Liver (tissue), 3 donors: ENCODE measurements around the gene DRD5.

Experiments
- CTCF ChIP-seq: fragments of 150-350 bp; IDR thresholded peaks from 2 replicates; pipeline ENCODE4 v1.5.1; 2017; ENCODE audit warnings: improper control_type of control experiment, low read depth, low read length; ENCODE audit not compliant: missing input control
- RAD21 ChIP-seq, 2 donors: IDR thresholded peaks; 2 replicates each; pipeline ENCODE4 v1.6.1; 2016; ENCODE audit warnings: antibody characterized with exemption in 2 of 2, mild to moderate bottlenecking in 2 of 2
- REST ChIP-seq: IDR thresholded peaks from 2 replicates; pipeline ENCODE4 v1.6.1; 2016; ENCODE audit warnings: antibody characterized with exemption, mild to moderate bottlenecking
- RXRA ChIP-seq, 2 donors: IDR thresholded peaks; 2 replicates each; pipeline ENCODE4 v1.6.1; 2017 to 2018; ENCODE audit warnings: antibody characterized with exemption in 2 of 2, mild to moderate bottlenecking in 1 of 2
- SP1 ChIP-seq: IDR thresholded peaks from 2 replicates; pipeline ENCODE4 v1.6.1; 2018; ENCODE audit warnings: antibody characterized with exemption, mild to moderate bottlenecking
- YY1 ChIP-seq: IDR thresholded peaks from 2 replicates; pipeline ENCODE4 v1.6.1; 2016; ENCODE audit warnings: antibody characterized with exemption, mild to moderate bottlenecking
- donor health status: healthy.
- donor health status: healthy.

- TF ChIP-seq CTCF (no peak), RXRA (IDR thresholded peaks at IDR 0.05) (no peak), REST (no peak), SP1 (no peak), RAD21 (IDR thresholded peaks at IDR 0.05) (no peak), YY1 (no peak)
These were observed 12.1 kb upstream of the DRD5 start for GRCh38 chr4:9769321-9769720.
